Ovary (tissue), 9 donors: Measurements from ENCODE around the gene MINPP1. TPM values are rescaled to one million over a fixed set of nuclear protein-coding genes. Genes with fewer than 3 reads are reported as not detected.
"Not testable (repeated sequence)": the region's sequence is repeated elsewhere in the genome, so short reads cannot be mapped to it uniquely, and the experiment has no call there.

Source experiments
- DNase-seq, 5 donors: peaks; one replicate each; pipeline ENCODE4 v3.0.0-alpha.2; 2019 to 2020
- H3K27ac ChIP-seq, 2 donors: fragments of 200-600 bp; one replicate each; pipeline versions ENCODE4 v1.5.1 to v1.8.0; 2019 to 2022
- H3K27me3 ChIP-seq: fragments of 200-600 bp; one replicate; pipeline ENCODE4 v1.8.0; 2022
- H3K36me3 ChIP-seq: fragments of 200-600 bp; sonication (generic); one replicate; pipeline ENCODE4 v1.5.1; 2019
- H3K4me1 ChIP-seq: one replicate; pipeline ENCODE4 v1.8.1; 2013; ENCODE audit warnings: mild to moderate bottlenecking, moderate library complexity; ENCODE audit not compliant: insufficient read depth
- H3K4me3 ChIP-seq: fragments of 200-600 bp; sonication (generic); one replicate; pipeline ENCODE4 v1.5.1; 2017
- H3K9me3 ChIP-seq, 2 donors: fragments of 200-600 bp in 1 of 2; sonication (generic) in 1 of 2; one replicate each; pipeline versions ENCODE4 v1.5.1 to v1.8.1; 2013 to 2019; ENCODE audit warnings: mild to moderate bottlenecking in 1 of 2, moderate library complexity in 1 of 2
- EP300 ChIP-seq: sonication (generic); formaldehyde crosslinking; IDR thresholded peaks from one replicate; pipeline ENCODE4 v1.6.1; 2017; ENCODE audit warnings: antibody characterized with exemption
- POLR2A ChIP-seq: fragments of 450-650 bp; IDR thresholded peaks from one replicate; pipeline ENCODE4 v1.6.1; 2017; ENCODE audit warnings: antibody characterized with exemption, mild to moderate bottlenecking, moderate library complexity
- WGBS, 3 donors: extraction: QIAGEN DNeasy Blood & Tissue Kit in 1 of 3; methylation state at CpG; one replicate each; pipeline versions ENCODE4 v1.1.5 to v1.1.7; 2013 to 2017; 5-methylcytosine and 5-hydroxymethylcytosine counted together
- intact Hi-C, 4 donors: fragments of 100-400 bp; cut with DNase I; formaldehyde crosslinking; loops; one replicate each; pipeline versions ENCODE4 v1.11.0 to v1.15.1; 2022 to 2023
- polyA plus RNA-seq, 2 donors: library from polyadenylated mRNA; stranded (reverse); fragments of 200-250 nt in 1 of 2; fragments of 350-450 nt in 1 of 2; fragmentation: Illumina TruSeq in 1 of 2; extraction: RNeasy Lipid Tissue Mini Kit (QIAGEN cat#74804) in 1 of 2; gene quantifications; one replicate each; pipeline ENCODE4 v1.2.3, GENCODE V29; 2013 to 2014
- total RNA-seq, 7 donors: library from RNA; depleted of rRNA in 2 of 7; stranded (reverse); fragments of >200 nt in 2 of 7; fragmentation: NEBNext Ultra II Directional in 3 of 7; extraction: Animal tissue kit (Norgen Biotek cat#: 25700) in 3 of 7; gene quantifications; one replicate each; pipeline versions ENCODE4 v1.1.0 to v1.2.4, GENCODE V29; 2016 to 2023
- TF ChIP-seq, protein P1 (sequence below), 3 donors: fragments of 450-650 bp in 2 of 3; fragments of 200-600 bp in 1 of 3; IDR thresholded peaks; one replicate each; pipeline versions ENCODE4 v1.5.1 to v1.8.0; 2016 to 2022; ENCODE audit warnings: antibody characterized with exemption in 3 of 3, mild to moderate bottlenecking in 1 of 3
- donor health status: DM: no; HTN: no; CAD: no; lungs with moderate emphysema.
- donor health status: DM: no; HTN: no; CAD: no.
- donor health status: Bipolar disorder and iron deficiency.
- donor health status: DM: yes; HTN: yes; CAD: no.
- donor health status: DM: no; HTN: no; CAD: no.
- donor health status: DM: yes; HTN: yes; CAD: no.

Gene MINPP1
- total and polyA plus RNA-seq, 9 donors: 9.8 to 21.8 (median 12.3) TPM

- Histone ChIP-seq H3K27ac (no peak overlapping the region), H3K4me1 (peaks cover 6% of the 10 kb centered on the region), H3K36me3 (no peaks in the 10 kb centered on the region), H3K9me3 (no peaks in the 10 kb centered on the region), H3K4me3 (no peak overlapping the region), H3K27me3 (no peaks in the 10 kb centered on the region)
- TF ChIP-seq EP300: no peak
- TF ChIP-seq POLR2A: no peak
- TF ChIP-seq, protein P1, sequence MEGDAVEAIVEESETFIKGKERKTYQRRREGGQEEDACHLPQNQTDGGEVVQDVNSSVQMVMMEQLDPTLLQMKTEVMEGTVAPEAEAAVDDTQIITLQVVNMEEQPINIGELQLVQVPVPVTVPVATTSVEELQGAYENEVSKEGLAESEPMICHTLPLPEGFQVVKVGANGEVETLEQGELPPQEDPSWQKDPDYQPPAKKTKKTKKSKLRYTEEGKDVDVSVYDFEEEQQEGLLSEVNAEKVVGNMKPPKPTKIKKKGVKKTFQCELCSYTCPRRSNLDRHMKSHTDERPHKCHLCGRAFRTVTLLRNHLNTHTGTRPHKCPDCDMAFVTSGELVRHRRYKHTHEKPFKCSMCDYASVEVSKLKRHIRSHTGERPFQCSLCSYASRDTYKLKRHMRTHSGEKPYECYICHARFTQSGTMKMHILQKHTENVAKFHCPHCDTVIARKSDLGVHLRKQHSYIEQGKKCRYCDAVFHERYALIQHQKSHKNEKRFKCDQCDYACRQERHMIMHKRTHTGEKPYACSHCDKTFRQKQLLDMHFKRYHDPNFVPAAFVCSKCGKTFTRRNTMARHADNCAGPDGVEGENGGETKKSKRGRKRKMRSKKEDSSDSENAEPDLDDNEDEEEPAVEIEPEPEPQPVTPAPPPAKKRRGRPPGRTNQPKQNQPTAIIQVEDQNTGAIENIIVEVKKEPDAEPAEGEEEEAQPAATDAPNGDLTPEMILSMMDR (IDR thresholded peaks at IDR 0.05): no peak
- intact Hi-C loops: no loop called here
- no peak for DNase-seq
- 93 to 96% (median 95%) methylated on average over 2 of the region's 2 CpGs for whole genome bisulfite sequencing, 3 donors
Measured at GRCh38 chr10:87590705-87591588, 86.3 kb downstream of the MINPP1 start.

DNA sequence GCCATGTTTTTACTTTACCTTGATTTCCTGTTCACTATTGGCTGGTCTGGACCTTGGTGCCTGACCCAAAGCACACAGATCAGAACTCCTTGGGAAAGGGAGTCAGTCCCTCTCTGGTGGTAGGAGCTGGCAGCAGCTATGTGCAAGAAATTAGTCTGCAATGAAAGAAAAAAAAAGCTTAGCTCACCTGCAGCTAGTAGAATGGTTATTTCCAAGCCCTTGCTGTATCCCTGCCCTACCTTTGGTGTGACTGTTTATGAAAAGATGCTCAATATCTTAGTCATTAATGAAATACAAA lies 86.8 kb downstream of the MINPP1 start:
- Histone ChIP-seq H3K36me3 (no peaks in the 10 kb centered on the region), H3K27ac (no peak overlapping the region), H3K9me3 (no peaks in the 10 kb centered on the region), H3K27me3 (no peaks in the 10 kb centered on the region), H3K4me3 (no peak overlapping the region), H3K4me1 (peaks cover 6% of the 10 kb centered on the region)
- no peak for DNase-seq
- intact Hi-C loops: no loop called here
- TF ChIP-seq EP300 (no peak), POLR2A (no peak)
- TF ChIP-seq, protein P1 (IDR thresholded peaks at IDR 0.05): no peak

GRCh38 chr10:87592920-87593319 lies 88.2 kb downstream of the MINPP1 start:
- H3K9me3 ChIP-seq, DNase-seq, H3K27me3 ChIP-seq, H3K4me3 ChIP-seq, H3K4me1 ChIP-seq, H3K27ac ChIP-seq, H3K36me3 ChIP-seq, intact Hi-C loops: not testable (repeated sequence)
- 87 to 89% (median 88%) methylated on average over 4 of the region's 4 CpGs for WGBS, 3 donors

GRCh38 chr10:87593702-87594101 lies 89.0 kb downstream of the MINPP1 start:
- Histone ChIP-seq H3K36me3 (no peaks in the 10 kb centered on the region), H3K27me3 (no peaks in the 10 kb centered on the region), H3K27ac (no peak overlapping the region), H3K4me3 (no peak overlapping the region), H3K4me1 (peaks cover 6% of the 10 kb centered on the region), H3K9me3 (no peaks in the 10 kb centered on the region)
- DNase-seq: no peak
- intact Hi-C loops: no loop called here
- TF ChIP-seq, protein P1 (IDR thresholded peaks at IDR 0.05): no peak
- TF ChIP-seq POLR2A (no peak), EP300 (no peak)

- H3K4me1 ChIP-seq: peaks cover 6% of the 10 kb centered on the region
- H3K36me3 ChIP-seq: no peaks in the 10 kb centered on the region
- TF ChIP-seq EP300: no peak
- TF ChIP-seq, protein P1 (IDR thresholded peaks at IDR 0.05): no peak
- no peak for TF ChIP-seq POLR2A
- no peak for DNase-seq
- intact Hi-C loops: no loop called here
- H3K4me3 ChIP-seq: no peak overlapping the region
- H3K9me3 ChIP-seq: no peaks in the 10 kb centered on the region
- H3K27ac ChIP-seq: no peak overlapping the region
- H3K27me3 ChIP-seq: no peaks in the 10 kb centered on the region
- 62 to 69% (median 68%) methylated on average over 1 of the region's 1 CpG for WGBS, 3 donors
Measured at GRCh38 chr10:87594181-87594580, 89.5 kb downstream of the MINPP1 start.
